Thyroid gland (tissue), 4 donors: ENCODE data around the gene SLC9A5. TPM values are rescaled to one million over a fixed set of nuclear protein-coding genes. Genes with fewer than 3 reads are reported as not detected.

ENCODE experiments used
- DNase-seq, 2 donors: peaks; one replicate each; pipeline ENCODE4 v3.0.0-alpha.2; 2019
- H3K27ac ChIP-seq, 3 donors: fragments of 200-600 bp; sonication (generic); 1 replicate in 2 of 3; 2 replicates in 1 of 3; pipeline ENCODE4 v1.5.1; 2016 to 2019; ENCODE audit warnings: mild to moderate bottlenecking in 1 of 3, moderate library complexity in 1 of 3
- H3K27me3 ChIP-seq: fragments of 200-600 bp; sonication (generic); one replicate; pipeline ENCODE4 v1.5.1; 2019
- H3K36me3 ChIP-seq, 2 donors: fragments of 200-600 bp; sonication (generic); one replicate each; pipeline ENCODE4 v1.5.1; 2016 to 2019
- H3K4me1 ChIP-seq, 2 donors: fragments of 200-600 bp; sonication (generic); one replicate each; pipeline ENCODE4 v1.5.1; 2017 to 2019
- H3K4me3 ChIP-seq, 3 donors: fragments of 200-600 bp; sonication (generic); replicated peaks in 1 of 3; 1 replicate in 2 of 3; 2 replicates in 1 of 3; pipeline ENCODE4 v1.5.1; 2016; ENCODE audit warnings: mild to moderate bottlenecking in 1 of 3
- H3K9me3 ChIP-seq: fragments of 200-600 bp; sonication (generic); one replicate; pipeline ENCODE4 v1.5.1; 2017
- CTCF ChIP-seq, 6 experiments: fragments of 200-600 bp in 3 of 6; fragments of 450-650 bp in 3 of 6; sonication (generic) in 3 of 6; IDR thresholded peaks; one replicate each; pipeline ENCODE4 v1.5.1; 2016 to 2019; ENCODE audit warnings: antibody characterized with exemption in 6 of 6, mild to moderate bottlenecking in 2 of 6, inconsistent platforms in 1 of 6, moderate library complexity in 1 of 6
- POLR2A ChIP-seq, 2 donors: fragments of 450-650 bp; IDR thresholded peaks; one replicate each; pipeline ENCODE4 v1.6.1; 2017; ENCODE audit warnings: antibody characterized with exemption in 2 of 2, mild to moderate bottlenecking in 2 of 2, moderate library complexity in 1 of 2
- WGBS, 2 donors: methylation state at CpG; one replicate each; pipeline ENCODE4 v1.1.5; 2017; 5-methylcytosine and 5-hydroxymethylcytosine counted together
- intact Hi-C: fragments of 100-400 bp; cut with DNase I; formaldehyde crosslinking; loops from one replicate; pipeline ENCODE4 v1.15.1; 2023
- total RNA-seq, 4 donors: library from RNA; depleted of rRNA; stranded (reverse); fragments of >200 nt; gene quantifications; one replicate each; pipeline ENCODE4 v1.2.3, GENCODE V29; 2016

The SLC9A5 gene
- total RNA-seq, 4 donors from 2014 or later = 0.56 to 3.0 (median 1.1) TPM

- TF ChIP-seq CTCF (IDR thresholded peaks at IDR 0.05) = no peak
- no peak for TF ChIP-seq POLR2A (IDR thresholded peaks at IDR 0.05)
- H3K4me1 ChIP-seq = no peaks in the 10 kb centered on the region
- WGBS, 2 donors = 74 to 84% methylated on average over 4 of the region's 4 CpGs
- H3K27me3 ChIP-seq = no peaks in the 10 kb centered on the region
- H3K9me3 ChIP-seq = no peaks in the 10 kb centered on the region
- intact Hi-C loops = no loop called here
- H3K27ac ChIP-seq = no peak overlapping the region
- H3K4me3 ChIP-seq = no peak overlapping the region
- DNase-seq = no peak
- H3K36me3 ChIP-seq = no peaks in the 10 kb centered on the region
Measured at GRCh38 chr16:67257486-67258160, 8.8 kb downstream of the SLC9A5 start.

DNA sequence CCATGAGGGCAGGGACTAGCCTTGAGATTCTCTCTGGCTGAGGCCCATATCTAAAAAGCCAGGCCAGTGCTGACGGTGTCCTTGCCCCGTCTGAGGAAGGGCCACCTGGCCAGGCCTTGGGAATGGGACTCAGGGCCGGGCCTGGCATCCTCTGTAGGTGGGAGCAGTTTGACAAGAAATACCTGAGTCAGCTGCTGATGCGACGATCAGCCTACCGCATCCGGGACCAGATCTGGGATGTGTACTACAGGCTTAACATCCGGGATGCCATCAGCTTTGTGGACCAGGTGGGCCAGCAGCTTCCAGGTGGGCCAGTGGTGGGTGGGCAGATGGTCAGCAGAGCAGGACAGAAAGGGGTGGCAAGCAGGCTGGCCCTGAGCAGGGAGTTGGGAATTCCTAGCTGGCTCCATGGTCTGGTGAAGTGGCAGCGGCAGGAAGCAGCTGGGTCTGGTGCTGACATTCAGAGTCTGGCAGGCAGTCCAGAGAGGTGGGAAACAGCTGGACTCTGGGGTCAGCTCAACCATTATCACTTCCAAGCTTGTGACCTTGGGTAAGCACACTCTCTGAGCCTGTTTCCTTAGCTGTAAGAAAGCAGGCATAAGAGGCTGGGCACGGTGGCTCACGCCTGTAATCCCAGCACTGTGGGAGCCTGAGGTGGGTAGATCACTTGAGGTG lies 9.5 kb downstream of the SLC9A5 start:
- H3K36me3 ChIP-seq = no peaks in the 10 kb centered on the region
- intact Hi-C loops = no loop called here

DNA sequence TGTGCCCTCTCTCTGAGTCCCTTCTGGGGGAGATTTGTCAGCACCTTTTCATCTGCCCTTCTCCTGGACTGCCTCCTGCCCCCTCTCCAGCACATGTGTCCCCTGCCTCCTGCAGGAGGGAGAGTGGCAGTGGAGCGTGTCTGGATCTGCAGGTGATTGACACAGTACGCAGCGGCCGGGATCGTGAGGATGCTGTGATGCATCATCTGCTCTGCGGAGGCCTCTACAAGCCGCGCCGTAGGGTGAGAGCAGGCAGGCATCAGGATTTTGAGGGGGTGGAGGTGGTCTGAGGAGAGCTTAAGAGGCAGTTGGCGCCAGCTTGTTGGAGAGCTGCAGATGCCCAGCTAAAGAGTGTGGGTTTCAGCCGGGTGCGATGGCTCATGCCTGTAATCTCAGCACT lies 10.9 kb downstream of the SLC9A5 start:
- TF ChIP-seq POLR2A (IDR thresholded peaks at IDR 0.05) (no peak), CTCF (IDR thresholded peaks at IDR 0.05) (no peak)
- Histone ChIP-seq H3K9me3 (no peaks in the 10 kb centered on the region), H3K36me3 (no peaks in the 10 kb centered on the region), H3K27me3 (no peaks in the 10 kb centered on the region), H3K4me3 (no peak overlapping the region), H3K4me1 (no peaks in the 10 kb centered on the region), H3K27ac (no peak overlapping the region)
- 74 to 88% methylated on average over 12 of the region's 12 CpGs for WGBS, 2 donors
- intact Hi-C loops = no loop called here
- DNase-seq = no peak

More for the DNA sequence above, 9.5 kb downstream of the SLC9A5 start:
- Histone ChIP-seq H3K4me1 (no peaks in the 10 kb centered on the region), H3K9me3 (no peaks in the 10 kb centered on the region), H3K27ac (no peak overlapping the region), H3K27me3 (no peaks in the 10 kb centered on the region), H3K4me3 (no peak overlapping the region)
- no peak for DNase-seq
- WGBS, 2 donors = 70 to 91% methylated on average over 4 to 10 of the region's 11 CpGs
- TF ChIP-seq POLR2A (IDR thresholded peaks at IDR 0.05) = no peak
- TF ChIP-seq CTCF (IDR thresholded peaks at IDR 0.05) = no peak

DNA sequence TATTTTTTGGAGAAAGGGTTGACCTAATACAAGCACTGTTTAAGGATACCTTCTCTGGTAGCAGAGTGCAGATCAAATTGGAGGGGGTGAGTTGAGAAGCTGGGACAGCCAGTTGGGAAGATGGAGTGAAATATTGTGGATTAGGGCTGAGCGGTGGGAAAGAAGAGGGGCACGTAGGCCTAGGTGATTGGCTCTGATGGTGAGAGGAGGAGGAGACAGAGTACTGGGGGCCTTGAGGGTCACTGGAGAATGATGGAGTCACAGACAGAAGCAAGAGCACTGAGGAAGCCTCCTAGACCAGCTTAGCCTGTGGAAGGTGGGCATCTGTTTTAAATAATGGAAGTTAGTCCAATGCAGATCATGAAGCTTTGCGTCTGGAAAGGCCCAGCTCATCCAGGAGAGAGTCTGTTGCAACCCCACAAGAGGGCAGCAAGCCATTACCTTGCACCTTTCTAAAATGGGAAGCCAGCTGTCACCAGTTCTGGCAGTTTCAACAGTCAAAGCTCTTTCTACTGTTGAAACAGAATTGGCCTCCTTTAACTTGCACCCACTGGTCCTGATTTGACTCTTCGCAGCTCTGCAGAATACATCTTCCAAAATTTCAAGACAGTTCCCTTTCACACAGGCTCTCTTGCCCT lies 11.8 kb downstream of the SLC9A5 start:
- TF ChIP-seq CTCF (IDR thresholded peaks at IDR 0.05) = peak in 5 of 6 experiments; percentile 19 to 57 (median 36)
- no peak for TF ChIP-seq POLR2A (IDR thresholded peaks at IDR 0.05)
- Histone ChIP-seq H3K4me3 (no peak overlapping the region), H3K27me3 (no peaks in the 10 kb centered on the region), H3K4me1 (no peaks in the 10 kb centered on the region), H3K27ac (no peak overlapping the region), H3K36me3 (no peaks in the 10 kb centered on the region), H3K9me3 (no peaks in the 10 kb centered on the region)
- intact Hi-C loops = no loop called here
- 76 to 80% methylated on average over 4 of the region's 4 CpGs for WGBS, 2 donors
- peak in 1 of 2 donors; percentile 58 for DNase-seq

DNA sequence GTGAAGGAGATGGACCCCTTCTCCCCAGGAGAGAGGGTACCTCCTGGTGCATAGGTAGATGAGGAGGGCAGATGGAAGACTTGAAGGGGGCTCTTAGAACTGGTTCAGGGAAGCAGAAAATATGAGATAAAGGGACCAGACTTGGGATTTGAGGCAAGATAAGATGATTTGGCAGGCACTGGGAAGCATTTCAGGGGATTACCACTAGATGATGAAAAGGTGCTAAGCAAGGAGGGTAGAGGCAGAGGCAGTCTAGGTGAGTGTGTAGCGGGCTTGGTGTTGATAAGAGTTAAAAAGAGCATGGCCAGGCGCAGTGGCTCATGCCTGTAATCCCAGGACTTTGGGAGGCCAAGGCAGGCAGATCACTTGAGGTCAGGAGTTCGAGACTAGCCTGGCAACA lies 14.4 kb downstream of the SLC9A5 start:
- TF ChIP-seq POLR2A (IDR thresholded peaks at IDR 0.05) (no peak), CTCF (IDR thresholded peaks at IDR 0.05) (no peak)
- Histone ChIP-seq H3K27me3 (no peaks in the 10 kb centered on the region), H3K27ac (no peak overlapping the region), H3K36me3 (no peaks in the 10 kb centered on the region), H3K9me3 (no peaks in the 10 kb centered on the region), H3K4me1 (peaks cover 0 to under 1% of the 10 kb centered on the region in 2 donors), H3K4me3 (no peak overlapping the region)
- DNase-seq = no peak
- WGBS, 2 donors = 87 to 93% methylated on average over 3 of the region's 3 CpGs
- intact Hi-C loops = no loop called here
